PC-9 (cell line): ENCODE measurements around the gene NHLRC4.

ENCODE experiments used
- CTCF ChIP-seq: fragments of 200-600 bp; sonication (generic); conservative IDR thresholded peaks from 2 replicates; pipeline ENCODE4 v1.6.1; 2017; ENCODE audit warnings: mixed run types, antibody characterized with exemption, mild to moderate bottlenecking, moderate library complexity
- EZH2 ChIP-seq: fragments of 200-600 bp; sonication (generic); IDR thresholded peaks from 2 replicates; pipeline ENCODE4 v1.8.0; 2017; ENCODE audit warnings: antibody characterized with exemption, low read depth

DNA sequence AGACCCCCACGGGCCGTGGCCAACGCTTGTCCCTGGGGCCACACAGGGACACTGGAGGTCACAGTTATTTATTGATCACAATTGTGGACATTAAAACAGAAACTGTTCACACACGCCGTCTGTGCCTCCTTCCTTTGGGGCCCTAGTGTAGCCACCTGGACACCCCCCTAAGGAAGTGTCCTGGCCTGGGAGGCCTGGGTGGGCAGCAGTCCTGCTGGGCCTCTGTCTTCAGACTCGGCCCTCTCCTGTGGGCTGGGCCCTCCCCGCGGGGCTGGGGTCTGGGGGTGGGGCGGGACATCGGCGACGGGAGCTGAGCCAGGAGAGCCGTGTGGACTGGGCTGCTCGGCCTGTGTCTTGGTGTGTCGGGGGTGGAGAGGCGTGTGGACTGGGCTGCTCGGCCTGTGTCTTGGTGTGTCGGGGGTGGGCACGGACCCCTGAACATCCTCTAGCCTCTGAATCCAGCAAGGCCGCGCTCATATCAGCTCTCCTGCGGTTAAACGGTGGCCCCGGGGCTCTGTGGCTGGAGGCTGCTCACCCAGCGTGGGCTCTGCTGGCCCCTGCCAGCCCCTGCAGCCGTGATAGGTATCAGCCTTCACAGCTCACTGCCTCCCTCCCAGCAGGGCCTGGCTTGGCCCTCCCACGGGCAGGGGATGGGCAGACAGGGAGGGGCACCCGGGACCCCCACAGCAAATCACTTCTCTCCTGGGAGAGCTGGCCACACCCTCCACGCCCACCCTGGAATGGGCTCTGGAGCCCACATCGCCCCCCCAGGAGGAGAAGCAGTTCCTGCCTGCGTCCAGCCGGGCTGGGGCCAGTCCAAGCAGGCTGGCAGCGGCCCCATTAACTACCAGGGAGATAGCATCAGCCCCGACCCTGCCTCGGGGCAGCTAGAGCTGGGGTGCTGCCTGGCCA lies 1.1 kb upstream of the NHLRC4 start:
- TF ChIP-seq CTCF (no peak), EZH2 (no peak)
